H1 (cell line): ENCODE data around the gene RGS7BP. TPM values are rescaled to one million over a fixed set of nuclear protein-coding genes. Genes with fewer than 3 reads are reported as not detected.

Source experiments
- CEBPB ChIP-seq: IDR thresholded peaks from 2 replicates; pipeline ENCODE4 v1.6.1; 2012; ENCODE audit warnings: low read depth, low read length
- JUND ChIP-seq: IDR thresholded peaks from 2 replicates; pipeline ENCODE4 v1.6.1; 2011; ENCODE audit warnings: mild to moderate bottlenecking, improper control_type of control experiment, low read length
- KDM4A ChIP-seq: IDR thresholded peaks from one replicate; pipeline ENCODE4 v1.7.1; 2012; ENCODE audit warnings: low read depth, mild to moderate bottlenecking, moderate library complexity, low read length, inconsistent platforms; ENCODE audit not compliant: severe bottlenecking
- NANOG ChIP-seq: IDR thresholded peaks from 2 replicates; pipeline ENCODE4 v1.6.1; 2011; ENCODE audit warnings: low read length, low read depth, mild to moderate bottlenecking, inconsistent platforms; ENCODE audit not compliant: insufficient read depth, poor library complexity, severe bottlenecking
- RXRA ChIP-seq: IDR thresholded peaks from 2 replicates; pipeline ENCODE4 v1.6.1; 2011; ENCODE audit warnings: low read depth, mild to moderate bottlenecking, low read length, moderate library complexity; ENCODE audit not compliant: insufficient read depth
- SP1 ChIP-seq: IDR thresholded peaks from 2 replicates; pipeline ENCODE4 v1.6.1; 2011; ENCODE audit warnings: low read depth, low read length
- SP4 ChIP-seq: IDR thresholded peaks from 2 replicates; pipeline ENCODE4 v1.6.1; 2012; ENCODE audit warnings: low read length, inconsistent platforms
- TBP ChIP-seq: IDR thresholded peaks from 2 replicates; pipeline ENCODE4 v1.6.1; 2011; ENCODE audit warnings: low read depth, low read length, improper control_type of control experiment
- polyA plus RNA-seq, 7 experiments: library from polyadenylated mRNA; depleted of rRNA in 3 of 7; stranded (reverse) in 5 of 7; unstranded in 2 of 7; fragments of >200 nt in 5 of 7; fragments of 200-250 nt in 2 of 7; gene quantifications; 1 replicate in 5 of 7; 2 replicates in 1 of 7; 4 replicates in 1 of 7; pipeline versions ENCODE4 v1.2.1 to v1.2.3, GENCODE V29; 2011 to 2013; ENCODE audit warnings: missing spikeins in 2 of 7, mixed read lengths in 2 of 7
- total RNA-seq: library from RNA; stranded (reverse); fragmentation: NEBNext Ultra II Directional; extraction: Animal tissue kit (Norgen Biotek cat#: 25700); gene quantifications from 2 replicates; pipeline ENCODE4 v1.2.1, GENCODE V29; 2021
- TF ChIP-seq, protein P1 (sequence below): fragments of 300-600 bp; sonication (generic); IDR thresholded peaks from 2 replicates; pipeline ENCODE4 v1.7.1; 2012; ENCODE audit warnings: low read length, moderate library complexity, mild to moderate bottlenecking, inconsistent platforms; ENCODE audit not compliant: insufficient replicate concordance
- TF ChIP-seq, protein P2 (sequence below): IDR thresholded peaks from 2 replicates; pipeline ENCODE4 v1.6.1; 2012; ENCODE audit warnings: low read length, inconsistent platforms

RGS7BP gene
- total and polyA plus RNA-seq, 2 of the 8 experiments (the other 6 are each of a cell fraction or from before 2014, with no cell fraction given): 0.65 to 2.3 TPM

DNA sequence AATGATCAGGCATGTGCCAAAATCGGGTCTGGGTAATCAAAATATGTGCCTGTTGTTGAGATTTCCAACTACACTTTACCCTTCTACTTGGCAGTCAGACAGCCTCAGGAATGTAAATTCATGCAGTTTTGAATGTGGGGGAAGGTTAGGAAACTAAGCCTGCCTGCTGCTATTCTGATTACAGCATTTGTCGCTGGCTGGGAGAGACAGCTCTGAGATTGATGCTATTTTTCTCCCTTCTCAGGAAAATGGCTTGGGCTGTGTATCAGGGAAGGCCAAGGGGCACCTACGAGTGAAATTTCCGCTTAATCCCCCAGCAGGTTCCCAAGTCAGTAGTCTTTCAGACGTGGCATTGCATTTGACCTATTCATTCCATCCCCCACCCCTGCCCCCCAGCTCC, 3.6 kb upstream of the RGS7BP start (continued):
- TF ChIP-seq, protein P1, sequence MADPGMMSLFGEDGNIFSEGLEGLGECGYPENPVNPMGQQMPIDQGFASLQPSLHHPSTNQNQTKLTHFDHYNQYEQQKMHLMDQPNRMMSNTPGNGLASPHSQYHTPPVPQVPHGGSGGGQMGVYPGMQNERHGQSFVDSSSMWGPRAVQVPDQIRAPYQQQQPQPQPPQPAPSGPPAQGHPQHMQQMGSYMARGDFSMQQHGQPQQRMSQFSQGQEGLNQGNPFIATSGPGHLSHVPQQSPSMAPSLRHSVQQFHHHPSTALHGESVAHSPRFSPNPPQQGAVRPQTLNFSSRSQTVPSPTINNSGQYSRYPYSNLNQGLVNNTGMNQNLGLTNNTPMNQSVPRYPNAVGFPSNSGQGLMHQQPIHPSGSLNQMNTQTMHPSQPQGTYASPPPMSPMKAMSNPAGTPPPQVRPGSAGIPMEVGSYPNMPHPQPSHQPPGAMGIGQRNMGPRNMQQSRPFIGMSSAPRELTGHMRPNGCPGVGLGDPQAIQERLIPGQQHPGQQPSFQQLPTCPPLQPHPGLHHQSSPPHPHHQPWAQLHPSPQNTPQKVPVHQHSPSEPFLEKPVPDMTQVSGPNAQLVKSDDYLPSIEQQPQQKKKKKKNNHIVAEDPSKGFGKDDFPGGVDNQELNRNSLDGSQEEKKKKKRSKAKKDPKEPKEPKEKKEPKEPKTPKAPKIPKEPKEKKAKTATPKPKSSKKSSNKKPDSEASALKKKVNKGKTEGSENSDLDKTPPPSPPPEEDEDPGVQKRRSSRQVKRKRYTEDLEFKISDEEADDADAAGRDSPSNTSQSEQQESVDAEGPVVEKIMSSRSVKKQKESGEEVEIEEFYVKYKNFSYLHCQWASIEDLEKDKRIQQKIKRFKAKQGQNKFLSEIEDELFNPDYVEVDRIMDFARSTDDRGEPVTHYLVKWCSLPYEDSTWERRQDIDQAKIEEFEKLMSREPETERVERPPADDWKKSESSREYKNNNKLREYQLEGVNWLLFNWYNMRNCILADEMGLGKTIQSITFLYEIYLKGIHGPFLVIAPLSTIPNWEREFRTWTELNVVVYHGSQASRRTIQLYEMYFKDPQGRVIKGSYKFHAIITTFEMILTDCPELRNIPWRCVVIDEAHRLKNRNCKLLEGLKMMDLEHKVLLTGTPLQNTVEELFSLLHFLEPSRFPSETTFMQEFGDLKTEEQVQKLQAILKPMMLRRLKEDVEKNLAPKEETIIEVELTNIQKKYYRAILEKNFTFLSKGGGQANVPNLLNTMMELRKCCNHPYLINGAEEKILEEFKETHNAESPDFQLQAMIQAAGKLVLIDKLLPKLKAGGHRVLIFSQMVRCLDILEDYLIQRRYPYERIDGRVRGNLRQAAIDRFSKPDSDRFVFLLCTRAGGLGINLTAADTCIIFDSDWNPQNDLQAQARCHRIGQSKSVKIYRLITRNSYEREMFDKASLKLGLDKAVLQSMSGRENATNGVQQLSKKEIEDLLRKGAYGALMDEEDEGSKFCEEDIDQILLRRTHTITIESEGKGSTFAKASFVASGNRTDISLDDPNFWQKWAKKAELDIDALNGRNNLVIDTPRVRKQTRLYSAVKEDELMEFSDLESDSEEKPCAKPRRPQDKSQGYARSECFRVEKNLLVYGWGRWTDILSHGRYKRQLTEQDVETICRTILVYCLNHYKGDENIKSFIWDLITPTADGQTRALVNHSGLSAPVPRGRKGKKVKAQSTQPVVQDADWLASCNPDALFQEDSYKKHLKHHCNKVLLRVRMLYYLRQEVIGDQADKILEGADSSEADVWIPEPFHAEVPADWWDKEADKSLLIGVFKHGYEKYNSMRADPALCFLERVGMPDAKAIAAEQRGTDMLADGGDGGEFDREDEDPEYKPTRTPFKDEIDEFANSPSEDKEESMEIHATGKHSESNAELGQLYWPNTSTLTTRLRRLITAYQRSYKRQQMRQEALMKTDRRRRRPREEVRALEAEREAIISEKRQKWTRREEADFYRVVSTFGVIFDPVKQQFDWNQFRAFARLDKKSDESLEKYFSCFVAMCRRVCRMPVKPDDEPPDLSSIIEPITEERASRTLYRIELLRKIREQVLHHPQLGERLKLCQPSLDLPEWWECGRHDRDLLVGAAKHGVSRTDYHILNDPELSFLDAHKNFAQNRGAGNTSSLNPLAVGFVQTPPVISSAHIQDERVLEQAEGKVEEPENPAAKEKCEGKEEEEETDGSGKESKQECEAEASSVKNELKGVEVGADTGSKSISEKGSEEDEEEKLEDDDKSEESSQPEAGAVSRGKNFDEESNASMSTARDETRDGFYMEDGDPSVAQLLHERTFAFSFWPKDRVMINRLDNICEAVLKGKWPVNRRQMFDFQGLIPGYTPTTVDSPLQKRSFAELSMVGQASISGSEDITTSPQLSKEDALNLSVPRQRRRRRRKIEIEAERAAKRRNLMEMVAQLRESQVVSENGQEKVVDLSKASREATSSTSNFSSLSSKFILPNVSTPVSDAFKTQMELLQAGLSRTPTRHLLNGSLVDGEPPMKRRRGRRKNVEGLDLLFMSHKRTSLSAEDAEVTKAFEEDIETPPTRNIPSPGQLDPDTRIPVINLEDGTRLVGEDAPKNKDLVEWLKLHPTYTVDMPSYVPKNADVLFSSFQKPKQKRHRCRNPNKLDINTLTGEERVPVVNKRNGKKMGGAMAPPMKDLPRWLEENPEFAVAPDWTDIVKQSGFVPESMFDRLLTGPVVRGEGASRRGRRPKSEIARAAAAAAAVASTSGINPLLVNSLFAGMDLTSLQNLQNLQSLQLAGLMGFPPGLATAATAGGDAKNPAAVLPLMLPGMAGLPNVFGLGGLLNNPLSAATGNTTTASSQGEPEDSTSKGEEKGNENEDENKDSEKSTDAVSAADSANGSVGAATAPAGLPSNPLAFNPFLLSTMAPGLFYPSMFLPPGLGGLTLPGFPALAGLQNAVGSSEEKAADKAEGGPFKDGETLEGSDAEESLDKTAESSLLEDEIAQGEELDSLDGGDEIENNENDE: no peak
- 0 out of 2 replicates have a peak, but pooled peaks have one; percentile 42 for TF ChIP-seq SP1
- TF ChIP-seq SP4: no peak
- no peak for TF ChIP-seq KDM4A
- TF ChIP-seq, protein P2, sequence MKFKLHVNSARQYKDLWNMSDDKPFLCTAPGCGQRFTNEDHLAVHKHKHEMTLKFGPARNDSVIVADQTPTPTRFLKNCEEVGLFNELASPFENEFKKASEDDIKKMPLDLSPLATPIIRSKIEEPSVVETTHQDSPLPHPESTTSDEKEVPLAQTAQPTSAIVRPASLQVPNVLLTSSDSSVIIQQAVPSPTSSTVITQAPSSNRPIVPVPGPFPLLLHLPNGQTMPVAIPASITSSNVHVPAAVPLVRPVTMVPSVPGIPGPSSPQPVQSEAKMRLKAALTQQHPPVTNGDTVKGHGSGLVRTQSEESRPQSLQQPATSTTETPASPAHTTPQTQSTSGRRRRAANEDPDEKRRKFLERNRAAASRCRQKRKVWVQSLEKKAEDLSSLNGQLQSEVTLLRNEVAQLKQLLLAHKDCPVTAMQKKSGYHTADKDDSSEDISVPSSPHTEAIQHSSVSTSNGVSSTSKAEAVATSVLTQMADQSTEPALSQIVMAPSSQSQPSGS: no peak
- no peak for TF ChIP-seq JUND
- TF ChIP-seq TBP: no peak
- TF ChIP-seq NANOG: peak; percentile 75
- TF ChIP-seq RXRA: no peak
- TF ChIP-seq CEBPB: no peak
